Lower leg skin (tissue), 3 donors: ENCODE data around the gene OSBPL9.

Source experiments
- POLR2A ChIP-seq, 2 donors: fragments of 450-650 bp; IDR thresholded peaks; one replicate each; pipeline ENCODE4 v1.6.1; 2016 to 2017; ENCODE audit warnings: antibody characterized with exemption in 2 of 2, mild to moderate bottlenecking in 1 of 2, moderate library complexity in 1 of 2
- TF ChIP-seq, protein P1 (sequence below), 3 donors: fragments of 450-650 bp; IDR thresholded peaks; one replicate each; pipeline ENCODE4 v1.5.1; 2016; ENCODE audit warnings: antibody characterized with exemption in 3 of 3, mild to moderate bottlenecking in 3 of 3, moderate library complexity in 2 of 3

GRCh38 chr1:51756290-51756689 lies 139.4 kb downstream of the OSBPL9 start:
- TF ChIP-seq, protein P1, sequence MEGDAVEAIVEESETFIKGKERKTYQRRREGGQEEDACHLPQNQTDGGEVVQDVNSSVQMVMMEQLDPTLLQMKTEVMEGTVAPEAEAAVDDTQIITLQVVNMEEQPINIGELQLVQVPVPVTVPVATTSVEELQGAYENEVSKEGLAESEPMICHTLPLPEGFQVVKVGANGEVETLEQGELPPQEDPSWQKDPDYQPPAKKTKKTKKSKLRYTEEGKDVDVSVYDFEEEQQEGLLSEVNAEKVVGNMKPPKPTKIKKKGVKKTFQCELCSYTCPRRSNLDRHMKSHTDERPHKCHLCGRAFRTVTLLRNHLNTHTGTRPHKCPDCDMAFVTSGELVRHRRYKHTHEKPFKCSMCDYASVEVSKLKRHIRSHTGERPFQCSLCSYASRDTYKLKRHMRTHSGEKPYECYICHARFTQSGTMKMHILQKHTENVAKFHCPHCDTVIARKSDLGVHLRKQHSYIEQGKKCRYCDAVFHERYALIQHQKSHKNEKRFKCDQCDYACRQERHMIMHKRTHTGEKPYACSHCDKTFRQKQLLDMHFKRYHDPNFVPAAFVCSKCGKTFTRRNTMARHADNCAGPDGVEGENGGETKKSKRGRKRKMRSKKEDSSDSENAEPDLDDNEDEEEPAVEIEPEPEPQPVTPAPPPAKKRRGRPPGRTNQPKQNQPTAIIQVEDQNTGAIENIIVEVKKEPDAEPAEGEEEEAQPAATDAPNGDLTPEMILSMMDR (IDR thresholded peaks at IDR 0.05): no peak
- no peak for TF ChIP-seq POLR2A (IDR thresholded peaks at IDR 0.05)
